Ectodermal cell (in vitro differentiated cells): Measurements from ENCODE around the gene SERPINE3.

Experiments
- H3K27ac ChIP-seq: 2 replicates; pipeline ENCODE4 v1.7.0; 2013; ENCODE audit warnings: mild to moderate bottlenecking, low read depth, low read length; ENCODE audit not compliant: insufficient read depth, poor library complexity, severe bottlenecking
- H3K27me3 ChIP-seq: 2 replicates; pipeline ENCODE4 v1.7.0; 2013; ENCODE audit warnings: mild to moderate bottlenecking, low read length; ENCODE audit not compliant: insufficient read depth, control insufficient read depth, poor library complexity, severe bottlenecking
- H3K36me3 ChIP-seq: one replicate; pipeline ENCODE4 v1.7.0; 2013; ENCODE audit warnings: low read length; ENCODE audit not compliant: control insufficient read depth, insufficient read depth
- H3K4me1 ChIP-seq: one replicate; pipeline ENCODE4 v1.7.0; 2013; ENCODE audit warnings: low read length; ENCODE audit not compliant: control insufficient read depth, insufficient read depth
- H3K4me3 ChIP-seq: 2 replicates; pipeline ENCODE4 v1.7.0; 2013; ENCODE audit warnings: low read depth, low read length, control low read depth; ENCODE audit not compliant: insufficient read depth
- H3K9me3 ChIP-seq: 2 replicates; pipeline ENCODE4 v1.7.0; 2013; ENCODE audit warnings: mild to moderate bottlenecking, low read length, moderate library complexity; ENCODE audit not compliant: control insufficient read depth
- WGBS, 2 experiments: methylation state at CpG; one replicate each; pipeline ENCODE4 v1.1.7; 2013; ENCODE audit warnings: missing lambda C conversion rate in 2 of 2; 5-methylcytosine and 5-hydroxymethylcytosine counted together

SERPINE3 gene

GRCh38 chr13:51380269-51380668, 40.8 kb downstream of the SERPINE3 start:
- WGBS, 2 experiments = 89 to 95% methylated on average over 4 of the region's 4 CpGs
- no peaks in the 10 kb centered on the region for H3K9me3 ChIP-seq
- no peak overlapping the region for H3K4me3 ChIP-seq
- H3K36me3 ChIP-seq = peaks cover 2% of the 10 kb centered on the region
- H3K27ac ChIP-seq = no peak overlapping the region
- H3K27me3 ChIP-seq = no peaks in the 10 kb centered on the region
- no peaks in the 10 kb centered on the region for H3K4me1 ChIP-seq

DNA sequence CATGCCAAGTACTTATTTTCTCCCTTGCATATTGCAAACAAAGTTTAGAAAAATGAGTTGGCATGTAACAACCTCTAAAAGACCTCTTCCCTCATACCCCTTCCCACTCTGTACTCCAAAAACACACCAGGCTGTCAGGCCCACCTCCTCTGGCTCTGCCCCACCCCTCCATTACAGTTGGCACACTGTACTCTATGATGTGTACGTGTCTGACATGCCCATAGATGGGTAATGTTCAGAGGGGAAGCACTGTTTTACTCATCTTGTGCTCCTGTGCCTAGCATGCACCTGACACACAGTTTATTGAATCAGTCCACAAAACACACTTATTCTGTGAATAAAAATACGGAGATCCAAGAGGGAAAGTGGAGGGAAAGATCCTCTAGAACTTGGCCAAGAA, 45.6 kb downstream of the SERPINE3 start:
- Histone ChIP-seq H3K36me3 (no peaks in the 10 kb centered on the region), H3K4me1 (no peaks in the 10 kb centered on the region), H3K9me3 (no peaks in the 10 kb centered on the region), H3K4me3 (no peak overlapping the region), H3K27ac (no peak overlapping the region), H3K27me3 (no peaks in the 10 kb centered on the region)
- WGBS, 2 experiments = 93 to 100% methylated on average over 1 to 2 of the region's 2 CpGs

DNA sequence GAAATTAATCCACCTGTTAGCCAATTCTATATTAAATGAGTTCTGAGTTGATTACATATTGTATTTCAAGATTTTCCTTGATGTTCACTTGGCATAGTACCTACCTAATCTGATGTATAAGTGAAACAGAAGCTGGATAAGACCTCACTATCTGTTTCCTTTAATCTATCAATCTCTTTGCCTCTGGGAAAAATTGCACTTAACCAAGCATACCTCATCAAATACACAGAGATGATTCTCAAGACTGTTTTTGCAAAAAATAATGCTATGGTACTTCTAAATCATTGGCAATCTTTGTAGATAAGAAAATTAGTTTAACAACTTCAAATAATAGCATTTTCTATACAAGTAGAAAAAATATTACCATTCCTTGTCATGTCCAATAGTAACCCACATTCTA, 55.2 kb downstream of the SERPINE3 start:
- H3K27ac ChIP-seq = no peak overlapping the region
- H3K4me3 ChIP-seq = no peak overlapping the region
- no peaks in the 10 kb centered on the region for H3K36me3 ChIP-seq
- H3K27me3 ChIP-seq = no peaks in the 10 kb centered on the region
- no peaks in the 10 kb centered on the region for H3K9me3 ChIP-seq
- H3K4me1 ChIP-seq = peaks cover 8% of the 10 kb centered on the region

GRCh38 chr13:51396352-51396751, 56.9 kb downstream of the SERPINE3 start:
- Histone ChIP-seq H3K9me3 (no peaks in the 10 kb centered on the region), H3K36me3 (no peaks in the 10 kb centered on the region), H3K4me3 (no peak overlapping the region), H3K27me3 (no peaks in the 10 kb centered on the region), H3K27ac (no peak overlapping the region), H3K4me1 (peaks cover 8% of the 10 kb centered on the region)
- 92 to 100% methylated on average over 2 of the region's 2 CpGs for WGBS, 2 experiments

- Histone ChIP-seq H3K27me3 (no peaks in the 10 kb centered on the region), H3K4me1 (peaks cover 8% of the 10 kb centered on the region), H3K9me3 (no peaks in the 10 kb centered on the region), H3K4me3 (no peak overlapping the region), H3K27ac (peak overlapping the region; percentile 45), H3K36me3 (no peaks in the 10 kb centered on the region)
- WGBS, 2 experiments = 50 to 77% methylated on average over 2 to 4 of the region's 6 CpGs
Observed at GRCh38 chr13:51397262-51397941, 57.9 kb downstream of the SERPINE3 start.

- Histone ChIP-seq H3K4me1 (no peaks in the 10 kb centered on the region), H3K4me3 (no peak overlapping the region), H3K27me3 (no peaks in the 10 kb centered on the region), H3K36me3 (no peaks in the 10 kb centered on the region), H3K9me3 (no peaks in the 10 kb centered on the region), H3K27ac (no peak overlapping the region)
- 92 to 93% methylated on average over 2 of the region's 2 CpGs for WGBS, 2 experiments
Observed at GRCh38 chr13:51405176-51405575, 65.7 kb downstream of the SERPINE3 start.

GRCh38 chr13:51412431-51412830, 72.9 kb downstream of the SERPINE3 start:
- Histone ChIP-seq H3K27ac (no peak overlapping the region), H3K27me3 (no peaks in the 10 kb centered on the region), H3K4me1 (no peaks in the 10 kb centered on the region), H3K9me3 (no peaks in the 10 kb centered on the region), H3K36me3 (peaks cover 12% of the 10 kb centered on the region), H3K4me3 (no peak overlapping the region)
- 95 to 96% methylated on average over 3 of the region's 3 CpGs for WGBS, 2 experiments
